NT2/D1 (cell line): ENCODE results near the gene CABLES1.
A peak's percentile ranks its signal among the peaks of the same experiment; 100 is the strongest.
"Not testable (repeated sequence)": the region's sequence is repeated elsewhere in the genome, so short reads cannot be mapped to it uniquely, and the experiment has no call there.

ENCODE experiments used
- DNase-seq: peaks from one replicate; pipeline ENCODE4 v3.0.0-alpha.2; 2011; ENCODE audit warnings: low read depth, low spot score
- H3K27me3 ChIP-seq: 2 replicates; pipeline ENCODE4 v1.6.0; 2011; ENCODE audit warnings: mild to moderate bottlenecking; ENCODE audit not compliant: insufficient read length, insufficient read depth
- H3K36me3 ChIP-seq: 2 replicates; pipeline ENCODE4 v1.6.1; 2011; ENCODE audit warnings: mild to moderate bottlenecking, low read length, mixed read lengths; ENCODE audit not compliant: insufficient read depth, insufficient read length
- H3K4me1 ChIP-seq: 2 replicates; pipeline ENCODE4 v1.5.1; 2011; ENCODE audit not compliant: insufficient read depth, insufficient read length
- H3K4me3 ChIP-seq: 2 replicates; pipeline ENCODE4 v1.5.1; 2011; ENCODE audit warnings: low read depth; ENCODE audit not compliant: insufficient read length
- H3K9ac ChIP-seq: 2 replicates; pipeline ENCODE4 v1.6.0; 2011; ENCODE audit warnings: low read depth; ENCODE audit not compliant: insufficient read length
- H3K9me3 ChIP-seq: 2 replicates; pipeline ENCODE4 v1.5.1; 2011; ENCODE audit warnings: mild to moderate bottlenecking, low read length; ENCODE audit not compliant: insufficient read depth
- SUZ12 ChIP-seq: IDR thresholded peaks from 2 replicates; pipeline ENCODE4 v1.6.1; 2011; ENCODE audit not compliant: insufficient read length, insufficient read depth; ENCODE audit errors: extremely low read depth
- YY1 ChIP-seq: IDR thresholded peaks from 2 replicates; pipeline ENCODE4 v1.6.1; 2011; ENCODE audit not compliant: insufficient read length, insufficient read depth
- ZNF274 ChIP-seq: IDR thresholded peaks from 2 replicates; pipeline ENCODE4 v1.6.1; 2011; ENCODE audit warnings: mild to moderate bottlenecking, low read depth, low read length

Gene CABLES1

GRCh38 chr18:23283916-23284430, 148.7 kb downstream of the CABLES1 start:
- H3K4me1 ChIP-seq: peaks cover 18% of the 10 kb centered on the region
- no peaks in the 10 kb centered on the region for H3K36me3 ChIP-seq
- TF ChIP-seq ZNF274 (no peak), YY1 (no peak), SUZ12 (no peak)
- no peaks in the 10 kb centered on the region for H3K27me3 ChIP-seq
- H3K9ac ChIP-seq: no peak overlapping the region
- peak; percentile 87 for DNase-seq
- H3K9me3 ChIP-seq: no peaks in the 10 kb centered on the region
- H3K4me3 ChIP-seq: no peak overlapping the region

- TF ChIP-seq SUZ12 (no peak), YY1 (no peak), ZNF274 (no peak)
- Histone ChIP-seq H3K4me3 (no peak overlapping the region), H3K9ac (peak overlapping the region; percentile 44), H3K27me3 (no peaks in the 10 kb centered on the region), H3K9me3 (no peaks in the 10 kb centered on the region), H3K36me3 (no peaks in the 10 kb centered on the region), H3K4me1 (peaks cover 18% of the 10 kb centered on the region)
- no peak for DNase-seq
Measured at GRCh38 chr18:23284629-23285028, 149.3 kb downstream of the CABLES1 start.

- not testable (repeated sequence) for DNase-seq, H3K36me3 ChIP-seq, H3K9ac ChIP-seq, H3K9me3 ChIP-seq, H3K4me3 ChIP-seq, H3K27me3 ChIP-seq
- peaks cover 13% of the 10 kb centered on the region for H3K4me1 ChIP-seq
Measured at GRCh38 chr18:23285581-23285980, 150.3 kb downstream of the CABLES1 start.

GRCh38 chr18:23291456-23292205, 156.3 kb downstream of the CABLES1 start:
- DNase-seq: no peak
- no peaks in the 10 kb centered on the region for H3K27me3 ChIP-seq
- no peaks in the 10 kb centered on the region for H3K36me3 ChIP-seq
- no peaks in the 10 kb centered on the region for H3K9me3 ChIP-seq
- H3K4me1 ChIP-seq: no peaks in the 10 kb centered on the region
- TF ChIP-seq SUZ12 (no peak), YY1 (no peak), ZNF274 (no peak)
- H3K4me3 ChIP-seq: no peak overlapping the region
- no peak overlapping the region for H3K9ac ChIP-seq

GRCh38 chr18:23300231-23300805, 165.0 kb downstream of the CABLES1 start:
- Histone ChIP-seq H3K27me3 (no peaks in the 10 kb centered on the region), H3K4me1 (peaks cover 2% of the 10 kb centered on the region), H3K4me3 (no peak overlapping the region), H3K9me3 (no peaks in the 10 kb centered on the region), H3K9ac (no peak overlapping the region), H3K36me3 (peaks cover 6% of the 10 kb centered on the region)
- DNase-seq: no peak
- TF ChIP-seq SUZ12 (no peak), ZNF274 (no peak), YY1 (no peak)

GRCh38 chr18:23301972-23302371, 166.7 kb downstream of the CABLES1 start:
- Histone ChIP-seq H3K4me1 (peaks cover 2% of the 10 kb centered on the region), H3K27me3 (no peaks in the 10 kb centered on the region), H3K36me3 (peaks cover 6% of the 10 kb centered on the region), H3K9me3 (no peaks in the 10 kb centered on the region), H3K9ac (no peak overlapping the region), H3K4me3 (no peak overlapping the region)
- TF ChIP-seq SUZ12 (no peak), ZNF274 (no peak), YY1 (no peak)
- no peak for DNase-seq

- Histone ChIP-seq H3K9me3 (no peaks in the 10 kb centered on the region), H3K4me1 (peaks cover 2% of the 10 kb centered on the region), H3K36me3 (peaks cover 5% of the 10 kb centered on the region), H3K4me3 (no peak overlapping the region), H3K9ac (no peak overlapping the region), H3K27me3 (no peaks in the 10 kb centered on the region)
- TF ChIP-seq ZNF274: no peak
- TF ChIP-seq YY1: no peak
- no peak for TF ChIP-seq SUZ12
- no peak for DNase-seq
Measured at GRCh38 chr18:23302511-23302850, 167.2 kb downstream of the CABLES1 start.
